LNCAP (cell line): ENCODE data around the gene HNRNPLL.

ENCODE experiments used
- CTCF ChIP-seq: fragments of 450-650 bp; IDR thresholded peaks from 2 replicates; pipeline ENCODE4 v1.5.1; 2017; ENCODE audit warnings: mild to moderate bottlenecking

The HNRNPLL gene

DNA sequence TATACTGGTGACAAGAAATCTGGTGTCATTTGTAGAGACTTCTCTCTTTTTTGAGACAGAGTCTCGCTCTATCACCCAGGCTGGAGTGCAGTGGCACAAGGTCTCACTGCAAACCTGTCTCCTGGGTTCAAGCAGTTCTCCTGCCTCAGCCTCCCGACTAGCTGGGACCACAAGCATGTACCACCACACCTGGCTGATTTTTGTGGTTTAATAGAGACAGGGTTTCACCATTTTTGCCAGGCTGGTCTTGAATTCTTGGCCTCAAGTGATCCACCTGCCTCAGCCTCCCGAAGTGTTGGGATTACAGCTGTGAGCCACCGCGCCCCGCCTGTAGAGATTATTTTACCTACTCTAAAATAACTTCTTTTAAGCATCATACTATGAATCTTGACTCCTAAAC lies 6.5 kb downstream of the HNRNPLL start:
- TF ChIP-seq CTCF: no peak

DNA sequence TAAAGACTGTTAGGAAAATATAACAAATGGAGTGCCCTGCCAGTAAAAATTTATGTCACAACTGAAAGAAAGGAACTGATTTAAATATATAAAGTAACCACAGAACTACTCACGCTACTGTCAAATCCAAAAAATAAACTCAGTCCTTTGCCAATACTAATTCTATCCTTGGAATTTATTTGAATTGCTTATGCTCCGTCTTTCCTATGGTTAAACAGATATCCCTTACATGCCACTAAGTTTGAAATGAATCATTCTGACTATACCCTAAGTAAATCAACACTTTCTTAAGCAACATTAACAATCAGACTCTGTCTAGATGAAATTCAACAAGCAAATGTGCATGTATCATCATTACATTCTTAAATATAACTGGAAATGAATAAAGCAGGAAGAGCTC lies 9.8 kb downstream of the HNRNPLL start:
- TF ChIP-seq CTCF: no peak

GRCh38 chr2:38591152-38591551 lies 11.6 kb downstream of the HNRNPLL start:
- no peak for TF ChIP-seq CTCF

DNA sequence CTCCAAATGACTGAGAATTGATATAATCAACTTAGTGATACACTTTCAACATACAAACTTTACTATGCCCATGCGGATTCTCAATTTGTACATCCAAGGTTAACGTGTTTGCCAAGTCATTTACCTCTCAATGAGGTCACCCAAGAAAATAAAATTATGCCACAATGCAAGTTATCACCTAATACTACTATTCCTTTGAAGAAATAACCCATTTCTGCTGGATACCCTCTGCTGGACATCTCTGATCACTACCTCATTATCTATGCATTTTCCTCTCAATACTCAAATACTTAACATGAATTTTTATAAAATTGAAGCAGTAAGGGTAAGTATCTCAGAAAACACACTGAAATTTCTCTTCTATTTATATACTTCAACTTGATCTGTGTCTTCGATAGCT lies 12.7 kb downstream of the HNRNPLL start:
- TF ChIP-seq CTCF: no peak; the same call in 1 of the 2 replicates

DNA sequence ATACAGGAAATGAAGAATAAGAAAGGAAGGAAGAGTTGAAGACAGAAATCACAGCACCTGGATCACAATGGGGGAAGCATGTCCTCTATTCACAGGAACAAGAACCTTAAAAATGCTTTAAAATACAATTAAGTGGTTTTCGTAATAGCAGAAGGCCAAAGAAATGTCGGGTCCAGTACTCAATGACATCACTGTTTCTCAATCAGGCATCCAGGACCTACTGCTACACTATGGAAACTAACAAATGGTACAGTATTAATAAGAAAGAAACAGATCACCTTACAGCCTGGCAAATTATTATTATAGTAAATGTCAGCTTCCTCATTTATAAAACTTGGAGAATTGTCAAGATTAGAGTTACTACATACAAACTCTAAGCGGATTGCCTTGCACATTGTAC lies 15.8 kb downstream of the HNRNPLL start:
- no peak for TF ChIP-seq CTCF

DNA sequence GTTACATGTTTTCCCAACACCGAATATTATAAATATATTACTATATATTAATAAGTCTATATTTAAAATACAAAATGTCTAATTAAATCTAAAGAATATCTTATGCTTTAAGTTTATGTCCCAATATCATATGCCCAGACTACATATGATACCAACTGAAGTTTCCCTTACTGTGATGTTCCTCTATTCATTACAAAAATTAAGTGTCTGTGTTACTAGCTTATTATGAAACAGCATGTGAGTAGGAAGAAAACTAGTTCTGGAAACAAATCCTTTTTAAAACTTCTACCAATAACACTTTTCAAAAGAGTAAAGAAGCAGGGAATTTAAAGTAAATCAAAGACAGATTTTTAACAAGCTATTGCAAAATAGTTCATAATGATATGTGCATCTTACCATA lies 17.8 kb downstream of the HNRNPLL start:
- no peak for TF ChIP-seq CTCF

- TF ChIP-seq CTCF: no peak
Measured at GRCh38 chr2:38583994-38584393, 18.7 kb downstream of the HNRNPLL start.

DNA sequence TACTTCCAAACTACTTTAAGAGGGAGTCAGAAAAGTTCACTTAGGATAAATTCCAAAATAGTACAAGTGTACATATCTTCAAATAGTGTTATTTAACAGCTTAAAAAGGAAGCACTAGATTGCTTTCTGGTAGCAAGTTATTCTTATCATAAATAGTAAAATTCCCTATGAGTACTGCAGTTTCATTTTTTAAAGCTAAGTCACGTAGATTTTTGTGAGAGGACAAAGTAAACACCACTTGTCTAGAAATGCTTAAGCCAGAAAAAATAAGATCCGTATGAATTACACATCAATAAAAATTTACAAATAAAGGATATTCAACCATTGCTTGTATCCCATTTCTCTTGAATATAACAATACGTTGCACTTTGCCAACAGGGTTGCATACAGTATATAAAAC lies 19.2 kb downstream of the HNRNPLL start:
- TF ChIP-seq CTCF: no peak
